GM18511 (cell line): ENCODE data around the gene SEC24B.
"Not testable (repeated sequence)": the region's sequence is repeated elsewhere in the genome, so short reads cannot be mapped to it uniquely, and the experiment has no call there.

ENCODE experiments used
- ATAC-seq: cut with Tn5 transposase; IDR thresholded peaks from one replicate; pipeline ENCODE4 v1.9.1; 2021; ENCODE audit warnings: mild to moderate bottlenecking, moderate library complexity; ENCODE audit not compliant: unreplicated experiment

Gene SEC24B

DNA sequence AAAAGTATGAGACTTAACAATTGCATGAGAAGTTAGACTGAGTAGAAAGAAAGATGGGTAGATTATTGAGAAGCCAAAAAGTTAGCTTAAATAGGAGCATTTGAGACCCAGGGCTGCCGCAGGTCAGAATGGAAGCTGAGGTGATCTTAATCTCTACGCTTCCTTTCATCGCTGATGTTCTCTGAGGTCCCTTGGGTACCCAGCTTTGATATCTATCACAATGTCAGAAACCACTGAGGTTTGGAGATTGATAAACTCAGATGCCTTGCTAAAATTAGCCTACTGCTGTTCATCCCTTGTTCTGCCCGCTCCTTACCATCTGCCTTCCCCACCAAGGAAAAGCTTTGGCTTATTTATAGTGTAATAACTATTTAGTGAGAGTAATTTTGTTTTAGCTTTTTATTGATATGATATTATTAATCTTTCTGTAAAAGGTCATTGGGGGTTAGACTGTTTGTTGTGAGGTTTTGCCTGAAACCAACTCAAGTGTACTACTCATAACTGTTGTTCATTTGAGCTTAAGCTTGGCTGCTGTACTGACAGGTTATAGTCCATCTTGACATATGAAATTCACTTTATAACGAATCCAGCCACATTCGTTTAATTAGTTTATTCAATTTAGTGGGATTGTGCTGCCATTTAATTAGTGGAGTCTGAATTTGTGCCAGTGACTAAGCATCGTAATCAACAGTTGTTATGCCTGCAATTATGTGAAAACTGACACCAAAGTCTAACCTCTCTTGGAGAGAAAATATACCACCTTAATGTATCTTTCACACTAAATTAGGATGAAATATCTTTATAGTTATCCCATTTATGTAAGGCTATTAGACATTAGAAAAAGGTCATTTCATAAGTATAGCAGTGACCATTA is 141.6 kb downstream of the SEC24B start:
- ATAC-seq = no peak

DNA sequence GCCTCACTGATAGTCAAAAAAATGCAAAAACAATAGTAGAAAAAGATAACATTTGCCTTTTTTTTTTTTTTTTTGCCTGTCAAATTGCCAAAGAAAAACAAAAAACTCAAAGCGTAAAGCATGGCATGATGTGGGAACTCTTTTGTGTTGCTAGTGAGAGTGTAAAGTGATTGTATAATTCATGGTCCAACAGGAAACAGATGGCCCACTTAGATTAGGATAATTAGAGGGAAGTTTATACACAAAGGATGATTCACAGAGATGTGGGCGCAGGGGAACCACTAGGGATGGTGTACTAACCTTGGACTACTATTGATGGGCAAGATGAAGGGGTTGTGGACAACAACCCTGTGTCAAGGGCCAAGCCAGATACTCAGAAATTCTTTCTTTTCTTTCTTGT is 142.8 kb downstream of the SEC24B start:
- no peak for ATAC-seq

DNA sequence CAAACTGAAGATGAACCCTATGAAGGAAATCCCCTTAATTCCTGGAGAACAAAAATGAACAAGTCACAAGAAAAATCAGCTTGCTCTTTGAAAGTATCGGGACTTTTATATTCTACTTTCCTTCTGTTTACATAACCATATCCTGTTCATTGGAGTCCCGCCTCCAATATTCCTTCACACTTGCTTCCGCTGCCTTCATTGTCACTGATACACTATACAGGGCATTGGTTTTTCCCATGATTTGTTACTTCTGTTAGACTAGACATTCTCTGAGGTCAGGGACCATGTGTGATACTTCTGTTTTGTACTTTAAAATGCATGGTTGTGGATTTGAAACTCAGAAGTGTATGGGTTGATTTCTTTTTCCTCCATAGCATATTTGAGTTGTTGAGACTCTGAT is 145.2 kb downstream of the SEC24B start:
- no peak for ATAC-seq

DNA sequence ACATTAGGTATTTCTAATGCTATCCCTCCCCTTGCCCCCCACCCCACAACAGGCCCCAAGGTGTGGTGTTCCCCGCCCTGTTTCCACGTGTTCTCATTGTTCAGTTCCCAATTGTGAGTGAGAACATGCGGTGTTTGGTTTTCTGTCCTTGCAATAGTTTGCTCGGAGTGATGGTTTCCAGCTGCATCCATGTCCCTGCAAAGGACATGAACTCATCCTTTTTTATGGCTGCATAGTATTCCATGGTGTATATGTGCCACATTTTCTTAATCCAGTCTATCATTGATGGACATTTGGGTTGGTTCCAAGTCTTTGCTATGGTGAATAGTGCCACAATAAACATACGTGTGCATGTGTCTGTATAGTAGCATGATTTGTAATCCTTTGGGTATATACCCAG is 146.4 kb downstream of the SEC24B start:
- not testable (repeated sequence) for ATAC-seq

- peak; percentile 98 for ATAC-seq
Observed at GRCh38 chr4:109588176-109588575, 154.6 kb downstream of the SEC24B start.

GRCh38 chr4:109589119-109589518 is 155.5 kb downstream of the SEC24B start:
- no peak for ATAC-seq

DNA sequence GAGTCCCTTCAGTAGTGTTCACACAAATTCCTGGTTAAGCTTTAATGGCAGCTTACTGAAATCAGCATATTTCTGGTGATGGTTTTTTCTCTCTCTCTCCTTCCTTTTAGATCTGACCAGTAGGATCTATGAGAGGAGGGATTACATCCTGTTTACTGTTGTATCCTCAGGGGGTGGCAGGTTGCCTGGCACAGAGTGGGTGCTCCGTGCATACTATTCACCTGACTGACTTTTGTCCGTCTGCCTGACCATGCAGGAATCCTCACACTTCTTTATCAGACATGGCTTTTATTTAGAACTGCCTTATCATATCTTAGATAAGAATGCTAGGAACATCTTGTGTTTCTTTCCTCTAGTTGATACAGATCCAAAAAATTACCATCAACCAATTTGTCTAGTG is 156.0 kb downstream of the SEC24B start:
- ATAC-seq = no peak
